AML-193 (cell line): Measurements from ENCODE around the gene ZC3H4.
"Not testable (repeated sequence)": the region's sequence is repeated elsewhere in the genome, so short reads cannot be mapped to it uniquely, and the experiment has no call there.

ENCODE experiments used
- DNase-seq, 2 experiments: peaks; one replicate each; lab custom pipeline; 2025; lab: John Stamatoyannopoulos, UW

Gene ZC3H4

GRCh38 chr19:47107953-47108746 is 5.4 kb downstream of the ZC3H4 start:
- no peak for DNase-seq

DNA sequence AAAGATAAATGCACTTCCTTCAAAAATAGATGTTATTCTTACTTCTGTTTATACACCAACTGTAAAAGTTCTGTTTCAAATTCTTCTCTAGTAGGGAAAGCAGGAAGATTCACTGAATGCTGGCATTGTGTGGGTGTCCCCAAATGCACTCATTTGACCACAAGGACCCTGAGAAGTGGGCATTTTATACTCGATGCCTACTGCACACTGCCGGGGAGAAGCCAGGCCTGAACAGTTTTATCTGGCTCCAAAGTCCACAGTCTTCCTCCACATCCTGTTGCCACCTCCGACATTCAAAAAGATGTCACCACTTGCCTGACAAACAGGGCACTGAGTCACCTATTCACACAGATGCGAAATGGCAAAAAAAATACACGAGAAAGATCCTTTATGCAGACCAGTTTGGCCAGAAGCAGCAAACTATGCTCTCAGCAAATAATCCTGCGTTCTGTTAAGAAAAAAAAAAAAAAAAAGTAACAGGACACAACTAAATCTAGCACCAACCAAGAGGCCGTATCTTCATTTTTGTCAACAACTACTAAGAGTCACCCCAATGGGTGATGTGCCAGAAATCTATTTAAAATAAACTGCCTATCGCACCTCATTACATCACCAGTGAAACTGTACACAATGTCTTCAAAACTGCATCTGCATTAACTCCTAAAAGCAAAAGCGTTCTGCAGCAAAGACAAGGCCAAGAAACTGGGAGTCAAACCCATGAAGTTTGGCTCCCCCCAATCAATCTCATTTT is 6.2 kb downstream of the ZC3H4 start:
- no peak for DNase-seq

DNA sequence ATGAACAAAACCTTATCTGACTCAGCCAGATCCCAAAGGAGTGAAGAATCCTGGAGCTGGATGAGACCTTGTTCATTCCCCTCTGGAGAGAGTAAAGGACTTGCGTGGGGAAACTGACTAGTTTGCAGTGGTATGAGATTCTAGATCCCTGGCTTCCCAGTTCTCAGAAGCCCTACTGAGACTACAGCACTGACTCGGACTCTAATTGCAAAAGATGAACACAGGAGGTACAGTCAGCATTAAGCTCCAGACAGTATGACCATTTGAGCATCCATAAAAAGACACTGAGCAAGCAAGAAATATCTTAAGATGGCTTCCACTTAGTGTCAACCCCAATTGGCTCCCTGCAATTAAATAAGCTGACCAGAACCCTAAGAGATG is 6.8 kb downstream of the ZC3H4 start:
- no peak for DNase-seq

DNA sequence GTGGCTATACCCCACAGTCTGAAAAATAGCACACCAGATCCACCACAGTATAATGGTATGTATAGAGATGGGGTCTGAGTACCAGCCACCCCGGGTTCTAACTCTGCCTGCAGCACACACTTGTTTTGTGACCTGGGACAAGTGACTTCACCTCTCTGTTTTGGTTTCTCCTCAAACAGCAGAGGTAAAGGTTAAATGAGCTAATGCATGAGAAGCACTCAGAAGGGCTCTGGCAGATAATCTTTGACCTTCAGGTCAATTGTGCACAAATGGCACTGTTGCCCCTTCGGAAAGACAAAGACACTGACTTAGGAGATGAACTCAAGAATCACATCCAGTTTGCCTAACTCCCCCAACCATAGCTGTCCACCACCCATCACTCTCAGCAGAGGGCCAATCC is 7.7 kb downstream of the ZC3H4 start:
- no peak for DNase-seq

DNA sequence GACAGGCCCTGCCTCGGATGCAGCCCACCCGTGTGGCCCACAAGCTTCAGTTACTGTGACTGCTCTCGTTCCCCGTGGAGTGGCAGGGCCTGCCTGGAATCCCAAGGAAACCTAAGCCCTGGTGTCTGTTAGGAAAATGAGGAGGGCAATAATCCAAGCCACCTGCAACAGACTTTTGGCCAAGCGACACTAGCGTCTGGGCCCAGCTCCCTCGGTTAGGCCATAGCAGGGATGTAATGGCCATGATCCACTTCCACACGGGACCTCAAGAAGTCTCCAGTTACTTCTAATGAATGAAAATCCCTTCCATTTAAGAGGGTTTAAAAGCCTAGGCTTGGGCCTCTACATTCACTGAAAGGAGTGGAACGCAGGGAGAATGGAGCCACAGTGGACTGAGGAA is 8.9 kb downstream of the ZC3H4 start:
- DNase-seq, result no peak

DNA sequence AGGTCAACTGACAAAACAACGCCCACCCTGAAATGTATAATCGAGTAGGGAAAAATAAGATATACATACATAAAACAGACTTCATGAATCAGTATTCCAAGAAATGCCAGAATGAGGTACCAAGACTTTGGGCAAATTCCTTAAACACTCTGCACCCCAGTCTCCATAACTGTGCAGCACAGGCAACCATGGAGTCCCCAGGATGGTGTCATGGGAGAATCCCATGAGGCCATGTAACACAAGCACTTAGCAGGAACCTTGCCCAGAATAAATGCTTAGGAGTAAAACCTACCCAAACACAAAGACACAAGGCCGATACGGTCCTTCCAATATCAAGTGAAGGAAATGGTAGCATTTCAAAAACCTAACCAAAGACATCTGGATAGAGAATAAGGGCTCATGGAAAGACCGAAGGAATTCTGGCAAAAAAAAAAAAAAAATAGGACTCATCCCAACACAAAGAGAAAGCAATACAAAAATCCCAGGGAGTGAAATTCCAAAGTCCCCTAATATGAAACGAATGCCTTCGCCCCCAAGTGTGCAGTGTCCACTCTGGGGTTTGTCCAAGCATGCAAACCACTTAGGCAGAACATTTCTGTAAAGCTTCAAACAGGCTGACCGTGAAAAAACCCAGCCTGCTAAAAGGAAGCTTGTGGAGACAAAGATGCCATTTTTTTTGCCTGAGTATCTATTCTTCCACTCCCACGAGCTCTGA is 11.1 kb downstream of the ZC3H4 start:
- no peak for DNase-seq

- DNase-seq, result not testable (repeated sequence)
Measured at GRCh38 chr19:47101116-47101515, 12.5 kb downstream of the ZC3H4 start.

- DNase-seq, result no peak
Measured at GRCh38 chr19:47100290-47100689, 13.3 kb downstream of the ZC3H4 start.

DNA sequence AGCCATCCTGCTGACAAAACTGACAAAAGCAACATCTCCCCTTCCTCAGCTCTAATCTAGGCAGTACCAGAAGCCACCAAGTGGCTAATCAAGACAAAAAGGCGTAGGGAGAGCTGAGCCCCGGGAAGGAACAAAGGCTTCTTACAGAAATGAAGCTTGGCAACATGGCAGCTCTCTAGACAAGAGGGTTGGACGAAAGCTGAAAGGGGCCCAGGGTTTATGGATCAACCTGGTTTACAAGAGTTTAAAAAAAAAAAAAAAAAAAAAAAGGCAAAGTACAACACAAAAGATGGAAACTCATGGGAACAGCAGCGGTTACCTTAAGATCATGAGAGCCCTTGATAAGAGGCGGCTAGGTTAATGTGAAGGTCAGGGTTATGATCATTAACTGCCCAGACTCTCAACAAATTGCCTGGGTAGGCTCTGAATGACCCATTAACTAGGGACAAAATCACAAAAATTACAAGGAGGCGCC is 14.0 kb downstream of the ZC3H4 start:
- no peak for DNase-seq

DNA sequence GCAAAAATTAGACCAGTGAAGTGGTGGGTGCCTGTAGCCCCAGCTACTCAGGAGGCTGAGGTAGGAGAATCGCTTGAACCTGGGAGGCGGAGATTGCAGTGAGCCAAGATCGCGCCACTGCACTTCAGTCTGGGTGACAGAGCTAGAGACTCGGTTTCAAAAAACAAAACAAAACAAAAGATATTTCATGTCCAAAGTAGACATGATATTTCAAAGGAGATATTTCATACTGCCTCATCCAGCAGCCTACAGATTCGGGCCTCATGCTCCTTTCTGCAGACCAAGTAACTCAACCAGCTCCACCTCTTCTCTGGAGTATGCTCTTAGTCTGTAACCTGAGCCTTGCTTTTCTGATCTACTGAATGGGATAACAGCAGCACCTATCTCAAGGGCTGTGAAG is 15.0 kb downstream of the ZC3H4 start:
- no peak for DNase-seq

DNA sequence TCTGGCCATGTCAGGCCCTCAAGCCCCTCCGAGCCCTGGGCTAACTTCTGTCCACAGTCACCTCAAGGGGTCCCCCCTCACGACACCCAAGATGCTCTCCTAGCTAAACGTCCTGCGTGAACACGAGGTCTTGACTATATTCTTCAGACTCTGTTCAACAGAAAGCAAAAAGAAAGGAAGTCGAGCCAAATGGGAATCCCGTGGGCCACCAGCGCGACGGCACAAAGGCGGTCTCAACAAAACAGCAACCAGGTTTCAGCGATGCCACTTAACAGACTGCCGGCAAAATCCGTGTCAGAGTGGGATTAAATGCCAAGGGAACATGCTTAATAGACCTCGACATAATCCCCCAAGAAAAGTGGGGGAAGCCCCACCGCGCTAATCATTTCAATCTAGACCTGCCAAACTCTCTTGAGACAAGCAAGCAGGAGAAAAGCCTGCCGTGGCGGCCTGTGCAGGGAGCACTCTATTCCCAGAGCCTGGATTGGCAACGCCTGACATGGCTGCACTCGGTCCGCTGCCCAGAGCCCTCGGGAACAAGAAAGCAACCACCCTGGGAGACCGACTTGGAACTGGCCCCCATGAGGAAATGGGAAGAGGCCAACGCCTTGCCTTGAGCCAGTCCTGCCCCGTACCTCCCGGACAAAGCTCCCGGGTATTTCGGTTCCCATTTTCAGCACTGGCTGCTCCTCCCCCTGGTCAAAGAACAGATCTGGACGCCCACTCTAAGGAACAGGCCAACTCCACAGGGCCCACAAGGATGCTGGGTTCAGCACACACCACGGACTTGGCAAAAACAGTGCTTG is 16.0 kb downstream of the ZC3H4 start:
- DNase-seq, result no peak

DNA sequence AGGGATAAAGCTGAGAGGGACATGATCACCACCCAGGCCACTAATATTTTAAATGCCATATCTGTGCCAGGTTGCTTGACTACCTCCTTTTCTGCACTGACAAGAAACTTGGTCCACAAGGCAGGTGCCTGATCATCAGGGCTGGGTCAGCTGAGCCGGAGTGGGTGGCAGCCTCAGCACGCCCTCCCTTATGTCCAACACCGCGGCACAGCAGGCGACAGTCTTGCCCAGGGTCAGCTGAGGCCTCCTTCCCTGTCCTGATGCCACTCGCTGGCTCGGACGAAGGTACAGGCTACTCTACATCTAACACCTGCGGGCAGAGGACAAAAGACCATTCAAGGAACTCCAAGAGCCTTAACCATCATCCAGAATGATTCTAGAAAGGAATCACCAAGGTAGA is 16.9 kb downstream of the ZC3H4 start:
- no peak for DNase-seq

GRCh38 chr19:47096100-47096704 is 17.4 kb downstream of the ZC3H4 start:
- no peak for DNase-seq

DNA sequence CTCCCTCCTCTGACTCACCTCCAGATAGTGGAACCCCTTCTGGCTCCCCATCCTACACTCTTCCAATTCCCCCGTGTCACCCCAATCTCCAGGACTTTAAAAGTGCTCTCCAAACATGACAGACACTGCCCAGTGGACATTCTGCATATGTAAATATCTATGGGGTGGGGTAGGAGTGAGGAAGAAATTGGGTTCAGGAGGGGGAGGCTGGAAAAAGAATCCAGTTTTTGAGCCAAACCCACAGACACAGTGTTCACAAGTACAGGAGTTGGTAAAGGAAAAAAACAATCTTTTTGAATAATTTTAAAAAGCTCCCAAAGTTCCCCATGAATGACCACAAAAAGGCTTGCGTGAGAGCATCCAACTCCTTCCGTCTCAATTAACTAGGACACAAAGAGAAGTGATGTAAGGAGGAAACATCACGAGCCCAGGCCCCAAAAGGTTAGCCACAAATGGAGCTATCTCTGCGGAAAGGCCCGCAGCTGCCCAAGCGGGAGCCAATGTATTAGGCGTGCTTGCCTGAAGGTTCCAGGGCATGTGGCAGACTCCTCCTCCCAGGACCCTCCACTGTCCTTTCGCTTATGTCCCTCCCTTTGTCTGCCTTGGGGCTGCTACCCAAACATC is 18.0 kb downstream of the ZC3H4 start:
- DNase-seq, result no peak

DNA sequence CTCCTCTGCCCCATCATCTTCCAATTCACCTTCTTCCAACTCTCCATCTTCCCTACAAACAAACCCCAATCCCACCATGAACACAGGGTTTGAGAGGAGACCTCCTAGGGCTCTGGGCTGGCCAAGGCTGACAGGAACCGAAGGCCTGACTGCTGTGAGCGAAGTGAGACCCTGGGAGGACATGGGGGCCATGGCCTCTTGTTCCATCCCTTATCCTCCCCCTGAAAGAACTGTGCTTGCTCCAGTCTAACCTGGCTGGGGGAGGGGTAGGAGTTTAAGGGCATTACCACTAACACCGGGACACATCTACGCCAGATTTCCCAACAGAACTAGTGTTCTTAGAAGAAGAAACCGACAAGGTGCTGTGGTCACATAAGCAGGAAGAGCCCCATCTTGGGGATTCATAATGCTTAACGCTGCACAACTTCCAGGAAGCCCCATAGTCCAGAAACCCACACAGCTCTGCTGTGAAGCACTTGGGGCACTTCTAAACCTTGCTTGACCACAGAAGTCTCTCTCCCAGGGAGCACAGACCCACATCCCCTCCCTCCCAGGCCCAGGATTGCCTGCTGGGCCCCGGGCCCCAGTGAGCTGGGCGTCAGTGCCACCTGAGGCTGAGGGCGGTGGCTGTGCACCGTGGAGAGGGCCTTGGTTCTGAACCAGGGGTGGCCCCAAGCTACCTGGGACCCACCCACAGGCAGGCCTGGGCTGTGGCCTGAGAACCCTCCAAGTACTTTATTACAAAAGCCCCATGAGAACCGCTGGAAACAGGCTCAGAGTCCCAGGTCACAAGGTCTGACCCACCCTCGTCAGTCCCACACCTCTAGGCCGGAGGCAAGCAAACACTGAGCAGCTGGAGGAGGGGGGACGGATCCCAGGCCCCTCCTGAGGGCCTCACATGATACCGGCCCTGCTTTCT is 18.8 kb downstream of the ZC3H4 start:
- DNase-seq, result peak in 1 of 2 experiments; percentile 4

GRCh38 chr19:47093841-47094240 is 19.7 kb downstream of the ZC3H4 start:
- DNase-seq, result no peak

GRCh38 chr19:47093254-47093653 is 20.3 kb downstream of the ZC3H4 start:
- no peak for DNase-seq

- no peak for DNase-seq
Measured at GRCh38 chr19:47089767-47090350, 23.7 kb downstream of the ZC3H4 start.

GRCh38 chr19:47086280-47086679 is 27.3 kb downstream of the ZC3H4 start:
- DNase-seq, result no peak
